CD4-positive, alpha-beta T cell treated with Interleukin-4 for 1 hour (primary cell): ENCODE results near the gene APOL3.
"Not testable (repeated sequence)": the region's sequence is repeated elsewhere in the genome, so short reads cannot be mapped to it uniquely, and the experiment has no call there.

Experiments used
- DNase-seq, 2 donors: peaks; one replicate each; pipeline ENCODE4 v3.0.0-alpha.2; 2020 to 2022

The APOL3 gene

GRCh38 chr22:36156515-36157419, 3.8 kb downstream of the APOL3 start:
- peak; percentile 83 to 85 for DNase-seq

DNA sequence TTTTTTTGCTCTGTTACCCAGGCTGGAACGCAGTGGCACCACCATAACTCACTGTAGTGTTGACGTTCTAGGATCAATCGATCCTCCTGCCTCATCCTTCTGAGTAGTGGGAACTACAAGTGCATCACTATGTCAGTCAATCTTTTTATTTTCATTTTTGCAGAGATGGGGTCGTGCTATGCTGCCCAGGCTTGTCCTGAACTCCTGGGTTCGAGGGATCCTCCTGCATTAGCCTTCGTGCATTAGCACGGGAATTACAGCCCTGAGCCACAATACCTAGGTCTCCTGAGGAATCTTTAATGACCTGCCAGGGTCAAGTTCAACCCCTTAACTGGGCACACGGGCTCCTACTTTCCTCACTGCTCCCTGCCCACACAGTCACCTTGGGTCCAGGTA, 4.4 kb downstream of the APOL3 start:
- DNase-seq: no peak

DNA sequence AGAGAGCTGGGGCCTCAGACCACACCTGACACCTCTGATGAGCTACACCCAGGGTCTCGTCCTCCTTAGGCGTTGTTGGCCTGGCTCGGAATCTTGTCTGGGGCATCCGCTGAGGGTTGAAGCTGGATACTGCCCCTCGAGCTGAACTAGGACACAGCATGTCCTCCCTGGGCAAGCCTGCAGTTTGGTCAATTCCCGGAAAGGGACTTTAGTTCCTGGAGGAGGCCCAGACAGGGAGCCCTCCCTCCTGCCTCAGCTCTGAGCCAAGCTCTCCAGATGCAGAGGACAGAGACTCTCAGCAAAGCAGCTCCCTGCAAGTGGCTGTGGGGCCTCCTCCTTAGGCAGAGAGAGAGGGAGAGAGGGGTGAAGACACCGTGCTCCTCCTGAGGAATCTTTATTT, 4.9 kb downstream of the APOL3 start:
- no peak for DNase-seq

DNA sequence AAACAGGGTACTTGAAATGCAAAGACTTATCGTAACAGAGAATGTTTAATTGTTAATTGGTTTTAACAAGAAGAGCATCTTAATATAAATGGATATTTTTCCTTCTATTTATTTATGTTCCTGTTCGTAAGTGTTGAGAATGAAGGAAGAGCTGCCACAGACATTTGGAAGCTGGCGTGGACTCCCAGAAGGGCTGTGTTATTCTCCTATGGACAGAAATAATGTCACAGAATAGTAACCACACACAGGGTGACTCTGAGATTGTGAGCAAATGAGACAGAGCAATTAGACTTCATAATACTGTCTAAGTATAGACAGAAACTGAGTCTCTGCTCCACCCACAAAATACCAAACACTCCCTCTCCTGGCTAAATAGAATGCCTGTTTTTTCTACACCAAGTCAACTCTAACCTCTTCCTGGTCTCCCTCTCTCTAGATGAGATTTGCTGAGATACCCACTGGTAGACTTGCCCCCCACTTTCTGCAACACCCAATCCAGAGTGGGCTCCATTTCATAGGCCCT, 6.1 kb downstream of the APOL3 start:
- DNase-seq: no peak

DNA sequence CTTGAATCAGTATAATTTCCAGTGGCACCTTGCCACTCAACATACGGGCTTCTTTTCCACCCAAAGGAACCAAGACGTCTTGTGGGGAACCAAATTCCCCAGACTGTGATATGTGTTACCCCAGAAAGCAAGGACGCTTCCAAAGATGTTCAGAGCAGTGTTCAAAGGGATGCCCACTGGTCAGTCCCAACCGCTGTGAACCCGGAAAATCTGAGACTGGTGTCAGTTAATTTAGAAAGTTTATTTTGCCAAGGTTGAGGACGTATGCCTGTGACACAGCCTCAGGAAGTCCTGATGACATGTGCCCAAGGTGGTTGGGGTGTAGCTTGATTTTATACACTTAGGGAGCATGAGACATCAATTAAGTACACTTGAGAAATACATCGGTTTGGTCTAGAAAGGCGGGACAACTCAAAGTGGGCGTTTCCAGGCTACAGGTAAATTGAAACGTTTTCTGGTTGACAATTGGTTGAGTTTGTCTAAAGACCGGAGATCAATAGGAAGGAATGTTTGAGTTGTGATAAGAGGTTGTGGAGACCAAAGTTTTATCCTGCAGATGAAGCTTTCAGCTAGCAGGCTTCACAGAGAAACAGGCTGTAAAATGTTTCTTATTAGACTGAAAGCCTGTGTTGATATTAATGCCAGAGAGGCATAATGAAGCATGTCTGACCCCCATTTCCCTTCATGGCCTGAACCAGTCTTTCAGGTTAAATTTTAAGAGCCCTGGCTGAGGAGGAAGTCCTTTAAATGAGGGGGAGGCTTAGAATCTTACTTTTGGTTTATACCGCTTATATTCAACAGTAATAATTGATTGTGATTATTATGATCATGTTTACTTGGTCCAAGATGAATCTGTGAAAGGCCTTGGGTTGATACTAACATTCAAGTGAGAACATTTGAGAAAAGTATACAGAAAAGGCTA, 6.8 kb downstream of the APOL3 start:
- no peak for DNase-seq

DNA sequence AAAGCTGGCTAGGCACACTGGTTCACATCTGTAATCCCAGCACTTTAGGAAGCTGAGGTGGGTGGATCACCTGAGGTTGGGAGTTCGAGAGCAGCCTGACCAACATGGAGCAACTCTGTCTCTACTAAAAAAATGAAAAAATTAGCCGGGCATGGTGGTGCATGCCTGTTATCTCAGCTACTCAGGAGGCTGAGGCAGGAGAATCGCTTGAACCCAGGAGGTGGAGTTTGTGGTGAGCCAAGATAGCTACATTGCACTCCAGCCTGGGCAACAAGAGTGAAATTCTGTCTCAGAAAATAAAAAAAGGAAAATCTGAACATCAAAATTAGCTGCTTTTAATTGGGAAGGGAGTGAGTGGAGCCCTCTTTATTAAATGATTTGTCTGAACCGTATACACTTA, 7.7 kb downstream of the APOL3 start:
- not testable (repeated sequence) for DNase-seq

DNA sequence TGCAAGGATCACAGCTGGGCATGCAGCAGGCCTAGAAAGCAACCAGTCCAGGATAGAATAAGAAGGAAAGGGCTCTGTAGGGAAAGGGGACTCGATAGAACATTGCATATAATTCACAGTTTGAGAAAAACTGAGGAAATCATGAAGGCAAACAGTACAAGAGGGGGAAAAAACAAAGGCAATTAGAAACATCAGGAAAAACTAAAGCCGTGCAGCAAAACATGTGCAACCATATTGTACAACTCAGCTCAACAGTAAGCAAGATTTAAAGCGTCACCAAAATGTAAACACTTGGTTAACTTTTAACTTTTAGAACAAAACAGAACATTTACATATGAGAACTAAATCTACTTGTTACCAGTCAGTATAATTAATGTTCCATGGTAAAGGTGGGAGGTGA, 8.5 kb downstream of the APOL3 start:
- DNase-seq: no peak

DNA sequence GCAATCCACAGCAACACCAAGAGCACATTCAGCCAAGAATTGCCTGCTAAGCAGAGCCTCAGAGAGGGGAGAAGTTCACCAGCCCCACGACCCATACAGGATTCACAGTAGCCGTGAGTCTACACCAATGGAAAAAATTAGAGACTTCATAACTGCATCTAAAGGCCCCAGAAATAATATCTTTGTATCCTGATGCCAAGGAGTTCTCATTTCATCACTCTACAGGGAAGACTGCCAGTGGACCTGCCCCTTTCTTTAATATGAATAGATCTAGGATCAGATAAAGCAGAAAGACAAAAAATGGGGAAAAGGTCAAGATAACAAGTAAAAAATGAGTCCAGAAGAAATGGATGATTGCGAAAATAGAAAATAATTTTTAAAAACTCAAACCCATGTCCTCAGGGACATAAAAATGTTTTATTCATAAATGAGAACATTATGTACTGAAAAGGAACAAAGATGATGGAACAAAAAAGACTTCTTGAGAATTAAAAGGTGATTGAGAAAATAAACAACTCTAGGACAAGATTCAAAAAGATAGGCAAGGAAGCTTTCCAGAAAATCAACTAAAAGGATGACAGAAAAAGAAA, 9.5 kb downstream of the APOL3 start:
- DNase-seq: no peak

DNA sequence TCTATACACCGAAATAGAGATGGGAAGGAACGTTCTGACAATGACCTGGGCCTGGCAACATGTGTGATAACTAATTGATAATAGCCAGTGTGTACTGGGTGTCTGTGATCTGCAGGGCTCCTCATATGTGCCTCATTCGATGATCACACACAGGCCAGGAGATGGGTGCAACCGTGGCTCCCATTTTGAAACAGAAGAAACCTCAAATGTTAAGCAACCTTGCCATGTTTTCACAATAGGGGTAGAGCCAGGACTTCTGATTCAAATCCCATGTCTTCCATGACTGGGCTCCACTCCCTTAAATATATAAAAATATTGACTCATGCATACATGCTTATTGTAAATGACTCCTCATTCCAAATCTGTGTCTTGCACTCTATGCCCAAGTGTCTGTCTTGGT, 11.1 kb downstream of the APOL3 start:
- no peak for DNase-seq

GRCh38 chr22:36148411-36148810, 12.1 kb downstream of the APOL3 start:
- DNase-seq: no peak

DNA sequence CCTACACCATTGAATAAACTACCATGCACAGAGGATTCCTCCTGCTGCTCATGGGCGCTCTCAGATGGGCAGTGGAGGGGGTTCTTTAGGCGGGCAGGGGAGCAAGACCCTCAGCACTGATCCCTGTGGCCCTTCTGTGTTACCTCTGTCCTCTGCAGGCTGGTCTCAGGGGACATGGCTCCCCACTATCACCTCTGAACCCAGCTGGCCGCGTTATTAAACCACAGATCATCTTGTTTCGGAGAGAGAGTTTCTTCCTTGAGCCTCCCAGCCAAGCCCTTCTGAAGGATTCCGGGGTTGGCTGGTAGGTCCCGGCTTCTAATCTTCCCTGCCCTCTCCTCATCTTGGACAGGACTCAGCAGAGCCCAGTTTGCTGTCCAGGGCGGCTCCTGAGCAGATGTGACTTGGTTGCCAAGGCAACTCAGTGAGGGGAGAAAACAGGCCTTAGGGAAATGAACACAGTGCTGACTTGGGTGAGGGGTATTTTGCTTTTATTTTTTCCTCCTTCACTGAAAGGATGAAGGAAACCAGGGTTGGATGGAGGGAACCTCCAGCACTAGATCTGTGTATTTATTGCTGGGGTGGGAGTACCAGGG, 13.3 kb downstream of the APOL3 start:
- no peak for DNase-seq

DNA sequence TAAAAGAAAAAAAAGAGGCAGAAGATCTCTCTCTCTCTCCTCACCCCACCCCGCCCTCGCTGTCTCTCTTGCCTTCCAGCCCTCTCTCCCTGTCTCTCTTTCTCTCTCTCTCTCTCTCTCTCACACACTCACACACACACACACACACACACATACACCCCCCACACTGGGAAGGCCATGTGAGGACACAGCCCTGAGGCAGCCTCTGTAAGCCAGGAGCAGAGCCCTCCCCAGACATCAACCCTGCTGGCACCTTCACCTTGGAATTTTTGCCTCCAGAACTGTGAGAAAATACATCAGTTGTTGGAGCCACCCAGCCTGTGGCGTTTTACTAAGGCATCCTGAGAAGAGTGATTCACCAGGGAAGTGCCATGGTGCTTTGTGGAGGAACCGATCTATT, 14.7 kb downstream of the APOL3 start:
- no peak for DNase-seq

DNA sequence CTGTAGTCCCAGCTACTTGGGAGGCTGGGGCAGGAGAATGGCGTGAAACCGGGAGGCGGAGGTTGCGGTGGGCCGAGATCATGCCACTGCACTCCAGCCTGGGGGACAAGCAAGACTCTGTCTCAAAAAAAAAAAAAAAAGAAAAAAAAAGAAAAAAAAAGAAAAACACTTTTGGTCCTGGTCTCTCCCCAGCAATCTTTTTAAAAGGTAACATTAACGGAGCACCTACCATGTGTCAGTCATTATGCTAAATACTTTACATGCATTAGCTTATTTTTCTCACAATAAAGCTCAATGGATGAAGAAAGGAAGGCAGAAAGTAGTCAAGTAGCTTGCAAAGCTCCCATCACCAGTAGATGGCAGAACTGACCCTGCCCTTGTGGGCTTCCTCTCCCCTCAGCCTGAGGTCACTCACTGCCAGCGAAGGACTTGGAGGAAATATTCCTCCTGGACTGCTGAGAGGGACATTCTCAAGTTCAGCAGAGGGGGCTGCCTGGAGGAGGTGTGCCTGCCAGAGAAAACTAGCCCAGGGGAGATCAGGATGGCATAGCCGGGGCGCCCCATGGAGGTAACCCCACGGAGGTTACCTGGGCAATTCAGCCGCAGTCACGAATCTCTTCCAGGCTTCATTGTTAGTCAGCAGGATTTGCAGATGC, 15.5 kb downstream of the APOL3 start:
- peak; percentile 51 to 57 for DNase-seq

DNA sequence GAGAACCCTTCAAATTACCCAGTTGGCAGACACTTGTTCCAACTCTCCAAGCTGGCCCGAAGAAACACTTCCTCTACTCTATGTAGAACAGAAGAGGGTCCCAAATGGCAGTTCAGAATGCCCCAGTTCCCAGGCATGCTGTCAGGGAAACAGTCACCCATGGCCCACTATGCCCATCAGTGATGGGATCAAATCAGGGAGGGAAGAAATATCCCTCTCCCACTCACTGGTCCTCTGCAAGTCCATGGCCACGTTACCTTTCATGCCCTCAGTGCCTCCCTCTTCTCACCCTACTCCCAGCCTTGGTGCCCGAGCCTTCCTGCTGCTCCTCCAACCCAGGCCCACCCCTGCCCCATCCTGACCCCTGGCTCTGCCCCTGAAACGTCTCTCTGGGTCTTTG, 16.6 kb downstream of the APOL3 start:
- no peak for DNase-seq

GRCh38 chr22:36143066-36143815, 17.3 kb downstream of the APOL3 start:
- no peak for DNase-seq

DNA sequence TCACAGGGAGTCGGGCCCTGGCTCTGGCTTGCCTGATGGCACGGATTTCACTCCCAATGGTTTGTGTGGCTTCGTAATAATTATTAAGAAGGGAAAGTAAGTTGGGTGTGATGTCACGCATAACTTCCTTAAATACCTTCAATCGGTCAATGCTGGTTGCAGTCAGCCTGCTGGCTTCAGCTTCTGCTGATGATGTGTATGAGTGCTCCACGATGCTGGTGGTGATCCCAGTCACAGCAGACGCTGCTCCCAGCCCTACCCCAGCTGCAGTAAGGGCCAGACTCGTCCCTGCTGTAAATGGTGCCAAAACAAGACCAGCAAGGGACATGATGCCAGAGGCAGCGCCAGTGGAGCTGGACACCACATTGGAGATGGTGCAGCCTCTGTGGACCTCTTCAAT, 19.1 kb downstream of the APOL3 start:
- no peak for DNase-seq

- not testable (repeated sequence) for DNase-seq
Measured at GRCh38 chr22:36138709-36139108, 21.8 kb downstream of the APOL3 start.

- DNase-seq: no peak
Measured at GRCh38 chr22:36136988-36137387, 23.6 kb downstream of the APOL3 start.

GRCh38 chr22:36136475-36136874, 24.1 kb downstream of the APOL3 start:
- no peak for DNase-seq

DNA sequence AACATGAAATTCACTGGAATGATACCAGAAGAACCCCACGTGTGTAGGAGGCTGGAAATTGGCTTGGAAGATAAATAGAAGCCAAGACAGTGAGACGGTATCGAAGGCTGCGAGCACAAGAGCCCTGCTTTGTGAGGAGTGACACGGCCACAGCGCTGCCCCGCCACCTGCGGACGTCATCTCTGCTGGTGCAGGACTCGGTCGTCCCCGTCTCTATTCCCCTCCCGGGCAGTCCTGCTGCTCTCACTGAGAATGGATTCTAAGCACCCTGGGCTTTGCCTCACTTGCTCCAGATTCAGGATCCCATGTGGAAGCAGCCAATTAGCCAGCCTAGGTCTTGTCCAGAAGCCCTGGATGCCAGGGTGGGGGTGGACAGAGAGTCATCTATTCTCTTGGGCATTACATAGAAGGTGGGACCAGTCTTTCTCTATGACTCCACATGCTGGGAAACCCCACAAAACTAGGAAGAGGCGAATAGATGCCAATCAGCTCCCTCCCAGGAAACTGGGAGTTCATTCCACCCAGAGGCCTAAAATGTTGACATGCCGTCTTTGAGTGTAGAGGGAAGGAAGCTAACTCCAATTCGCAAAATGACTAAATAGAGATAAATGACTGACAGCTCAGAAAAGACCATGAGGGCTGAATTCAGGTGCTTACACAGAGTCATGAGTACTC, 25.1 kb downstream of the APOL3 start:
- DNase-seq: no peak

DNA sequence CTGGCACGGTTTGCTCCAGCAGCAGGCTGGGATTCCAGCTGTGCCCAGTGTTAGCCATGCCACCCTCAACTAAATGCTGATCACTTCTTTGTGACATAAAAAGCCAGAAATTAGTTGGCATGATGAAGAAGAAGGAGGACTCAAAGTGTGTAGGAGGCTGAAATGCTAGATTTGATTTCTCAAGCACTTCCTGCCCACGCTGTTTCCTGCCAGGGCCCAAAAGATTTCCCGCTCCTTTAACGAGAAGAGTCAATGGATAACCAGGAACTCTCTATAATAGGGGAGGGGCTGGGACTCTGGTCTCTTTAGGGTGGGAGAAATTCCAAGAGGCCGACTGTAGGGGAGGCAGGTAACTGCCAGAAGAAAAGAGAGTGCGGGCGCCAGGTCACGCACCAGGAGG, 26.4 kb downstream of the APOL3 start:
- no peak for DNase-seq
